ENCODE results near the gene ALDH1A3.

The ALDH1A3 gene

GRCh38 chr15:100902436-100903167 is 23.0 kb downstream of the ALDH1A3 start:
- peak; percentile 19 for DNase-seq

- DNase-seq = no peak
Measured at GRCh38 chr15:100903168-100903554, 23.5 kb downstream of the ALDH1A3 start.

GRCh38 chr15:100905850-100906249 is 26.2 kb downstream of the ALDH1A3 start:
- no peak for DNase-seq

GRCh38 chr15:100908466-100908865 is 28.8 kb downstream of the ALDH1A3 start:
- DNase-seq = no peak

- DNase-seq = no peak
Measured at GRCh38 chr15:100909565-100909964, 29.9 kb downstream of the ALDH1A3 start.

- DNase-seq = no peak
Measured at GRCh38 chr15:100909989-100910955, 30.6 kb downstream of the ALDH1A3 start.

GRCh38 chr15:100911086-100911485 is 31.5 kb downstream of the ALDH1A3 start:
- DNase-seq = no peak

- no peak for DNase-seq
Measured at GRCh38 chr15:100913961-100914360, 34.3 kb downstream of the ALDH1A3 start.

- DNase-seq = no peak
Measured at GRCh38 chr15:100914876-100915275, 35.2 kb downstream of the ALDH1A3 start.

- peak; percentile 90 for DNase-seq
Measured at GRCh38 chr15:100918034-100918689, 38.5 kb downstream of the ALDH1A3 start.

GRCh38 chr15:100918690-100919480 is 39.3 kb downstream of the ALDH1A3 start, which contains the start of gene LRRK1:
TSS of gene LRRK1 (plus strand) at chr15:100919357. CDS start at chr15:100924633, 5,276 bp downstream.
- DNase-seq = peak; percentile 59

- DNase-seq = peak; percentile 50
Measured at GRCh38 chr15:100919481-100920405, 40.1 kb downstream of the ALDH1A3 start.

- no peak for DNase-seq
Measured at GRCh38 chr15:100920516-100921135, 41.0 kb downstream of the ALDH1A3 start.

GRCh38 chr15:100922192-100923040 is 42.8 kb downstream of the ALDH1A3 start:
- DNase-seq = no peak

GRCh38 chr15:100923076-100923475 is 43.4 kb downstream of the ALDH1A3 start:
- no peak for DNase-seq

GRCh38 chr15:100923902-100924301 is 44.3 kb downstream of the ALDH1A3 start:
- DNase-seq = no peak

GRCh38 chr15:100924436-100924835 is 44.8 kb downstream of the ALDH1A3 start:
- DNase-seq = no peak

- no peak for DNase-seq
Measured at GRCh38 chr15:100925480-100925879, 45.8 kb downstream of the ALDH1A3 start.

- DNase-seq = peak; percentile 16
Measured at GRCh38 chr15:100926258-100926657, 46.6 kb downstream of the ALDH1A3 start.
